Neural cell (in vitro differentiated cells): ENCODE measurements around the gene PIAS1. TPM values are rescaled to one million over a fixed set of nuclear protein-coding genes. Genes with fewer than 3 reads are reported as not detected.

Experiments used
- H2AFZ ChIP-seq: fragments of 200-600, 300-800 bp; sonication (generic), shearing (Covaris generic); 2 replicates; pipeline ENCODE4 v1.6.0; 2014; ENCODE audit warnings: low read depth, mild to moderate bottlenecking, antibody characterized with exemption, low read length, moderate library complexity
- H3F3A ChIP-seq: fragments of 200-600 bp; shearing (Covaris generic); 2 replicates; pipeline ENCODE4 v1.6.1; 2016; ENCODE audit warnings: mild to moderate bottlenecking, moderate library complexity, mixed read lengths, antibody characterized with exemption, low read length; ENCODE audit not compliant: insufficient read depth, poor library complexity, severe bottlenecking
- H3K27ac ChIP-seq: fragments of 200-600, 300-800 bp; sonication (generic), shearing (Covaris generic); 2 replicates; pipeline ENCODE4 v1.5.1; 2014; ENCODE audit warnings: mild to moderate bottlenecking, low read length, moderate library complexity
- H3K27me3 ChIP-seq: fragments of 300-800, 200-600 bp; sonication (generic), shearing (Covaris generic); 2 replicates; pipeline ENCODE4 v1.6.0; 2014; ENCODE audit warnings: mild to moderate bottlenecking, low read depth, low read length, moderate library complexity; ENCODE audit not compliant: insufficient read depth
- H3K36me3 ChIP-seq: fragments of 300-800, 200-600 bp; sonication (generic), shearing (Covaris generic); 2 replicates; pipeline ENCODE4 v1.5.1; 2014; ENCODE audit warnings: mild to moderate bottlenecking, antibody characterized with exemption, low read length, moderate library complexity; ENCODE audit not compliant: insufficient read depth
- H3K4me2 ChIP-seq: fragments of 300-800, 200-600 bp; sonication (generic), shearing (Covaris generic); 2 replicates; pipeline ENCODE4 v1.6.0; 2014; ENCODE audit warnings: mild to moderate bottlenecking, low read length
- H3K4me3 ChIP-seq: fragments of 300-800, 200-600 bp; sonication (generic), shearing (Covaris generic); 2 replicates; pipeline ENCODE4 v1.5.1; 2014; ENCODE audit warnings: mild to moderate bottlenecking, low read length, moderate library complexity
- H3K79me2 ChIP-seq: fragments of 200-600 bp; shearing (Covaris generic); replicated peaks from 2 replicates; pipeline ENCODE4 v1.6.0; 2014; ENCODE audit warnings: mild to moderate bottlenecking, low read length, moderate library complexity; ENCODE audit not compliant: insufficient read depth
- H3K9ac ChIP-seq: fragments of 300-800, 200-600 bp; sonication (generic), shearing (Covaris generic); 2 replicates; pipeline ENCODE4 v1.6.1; 2016; ENCODE audit warnings: mild to moderate bottlenecking, low read length, mixed read lengths
- H3K9me2 ChIP-seq: fragments of 200-600 bp; shearing (Covaris generic); 2 replicates; pipeline ENCODE4 v1.6.1; 2016; ENCODE audit warnings: mild to moderate bottlenecking, low read length, mixed read lengths; ENCODE audit not compliant: insufficient read depth
- H3K9me3 ChIP-seq: fragments of 200-600, 300-800 bp; sonication (generic), shearing (Covaris generic); 2 replicates; pipeline ENCODE4 v1.6.1; 2016; ENCODE audit warnings: mild to moderate bottlenecking, mixed run types, low read length, moderate library complexity, mixed read lengths
- H4K20me1 ChIP-seq: fragments of 200-600 bp; shearing (Covaris generic); 2 replicates; pipeline ENCODE4 v1.6.1; 2016; ENCODE audit warnings: mild to moderate bottlenecking, mixed run types; ENCODE audit not compliant: insufficient read depth
- EP300 ChIP-seq: fragments of 450-650 bp; conservative IDR thresholded peaks from 2 replicates; pipeline ENCODE4 v1.6.1; 2014; ENCODE audit warnings: antibody characterized with exemption, mild to moderate bottlenecking, moderate library complexity; ENCODE audit not compliant: poor library complexity, severe bottlenecking
- EZH2 ChIP-seq: fragments of 200-600, 300-800 bp; shearing (Covaris generic), sonication (generic); IDR thresholded peaks from 2 replicates; pipeline ENCODE4 v1.6.1; 2014; ENCODE audit warnings: antibody characterized with exemption, low read length, borderline replicate concordance, mild to moderate bottlenecking; ENCODE audit not compliant: insufficient read depth, poor library complexity, severe bottlenecking
- MXI1 ChIP-seq: fragments of 450-650 bp; conservative IDR thresholded peaks from 2 replicates; pipeline ENCODE4 v1.6.1; 2014; ENCODE audit warnings: antibody characterized with exemption, mild to moderate bottlenecking; ENCODE audit not compliant: poor library complexity, severe bottlenecking
- POLR2AphosphoS5 ChIP-seq: IDR thresholded peaks from 2 replicates; pipeline ENCODE4 v1.6.1; 2012
- RAD21 ChIP-seq: fragments of 450-650 bp; conservative IDR thresholded peaks from 2 replicates; pipeline ENCODE4 v1.6.1; 2014; ENCODE audit warnings: antibody characterized with exemption, mild to moderate bottlenecking, moderate library complexity
- SMC3 ChIP-seq: fragments of 450-650 bp; conservative IDR thresholded peaks from 2 replicates; pipeline ENCODE4 v1.6.1; 2014; ENCODE audit warnings: antibody characterized with exemption, mild to moderate bottlenecking, moderate library complexity; ENCODE audit not compliant: poor library complexity
- TAF1 ChIP-seq: IDR thresholded peaks from 2 replicates; pipeline ENCODE4 v1.6.1; 2012; ENCODE audit warnings: low read depth
- polyA plus RNA-seq: library from polyadenylated mRNA; depleted of rRNA; stranded (reverse); fragments of >200 nt; gene quantifications from 2 replicates; pipeline ENCODE4 v1.2.3, GENCODE V29; 2014
- TF ChIP-seq, protein P1 (sequence below): fragments of 450-650 bp; IDR thresholded peaks from 2 replicates; pipeline ENCODE4 v1.5.1; 2014; ENCODE audit warnings: antibody characterized with exemption, mild to moderate bottlenecking, moderate library complexity; ENCODE audit not compliant: poor library complexity, severe bottlenecking
- TF ChIP-seq, protein P2 (sequence below): IDR thresholded peaks from 2 replicates; pipeline ENCODE4 v1.6.1; 2012; ENCODE audit warnings: borderline replicate concordance

The PIAS1 gene
- polyA plus RNA-seq, 1 donor from 2014 or later, result 14.3 TPM

- Histone ChIP-seq H3K9me3 (no peaks in the 10 kb centered on the region), H3K9ac (peak overlapping the region; percentile 72), H2AFZ (peak overlapping the region; percentile 27), H3K27ac (no peak overlapping the region), H3F3A (no peaks in the 10 kb centered on the region), H3K4me3 (peak overlapping the region; percentile 85), H3K9me2 (no peaks in the 10 kb centered on the region), H3K36me3 (no peaks in the 10 kb centered on the region), H4K20me1 (no peaks in the 10 kb centered on the region), H3K27me3 (no peaks in the 10 kb centered on the region), H3K4me2 (peak overlapping the region; percentile 73), H3K79me2 (no peaks in the 10 kb centered on the region)
- TF ChIP-seq RAD21, result no peak
- TF ChIP-seq POLR2AphosphoS5, result no peak
Observed at GRCh38 chr15:68228143-68228970, 174.2 kb downstream of the PIAS1 start.

- Histone ChIP-seq H3K79me2 (no peaks in the 10 kb centered on the region), H3K9me2 (no peaks in the 10 kb centered on the region), H4K20me1 (no peaks in the 10 kb centered on the region), H2AFZ (peak overlapping the region; percentile 27), H3K9ac (peak overlapping the region; percentile 72), H3K4me3 (peak overlapping the region; percentile 85), H3K27ac (no peak overlapping the region), H3K27me3 (no peaks in the 10 kb centered on the region), H3K4me2 (peak overlapping the region; percentile 73), H3F3A (no peaks in the 10 kb centered on the region), H3K9me3 (no peaks in the 10 kb centered on the region), H3K36me3 (no peaks in the 10 kb centered on the region)
- TF ChIP-seq SMC3 (peak; percentile 9), RAD21 (no peak)
- TF ChIP-seq, protein P1, sequence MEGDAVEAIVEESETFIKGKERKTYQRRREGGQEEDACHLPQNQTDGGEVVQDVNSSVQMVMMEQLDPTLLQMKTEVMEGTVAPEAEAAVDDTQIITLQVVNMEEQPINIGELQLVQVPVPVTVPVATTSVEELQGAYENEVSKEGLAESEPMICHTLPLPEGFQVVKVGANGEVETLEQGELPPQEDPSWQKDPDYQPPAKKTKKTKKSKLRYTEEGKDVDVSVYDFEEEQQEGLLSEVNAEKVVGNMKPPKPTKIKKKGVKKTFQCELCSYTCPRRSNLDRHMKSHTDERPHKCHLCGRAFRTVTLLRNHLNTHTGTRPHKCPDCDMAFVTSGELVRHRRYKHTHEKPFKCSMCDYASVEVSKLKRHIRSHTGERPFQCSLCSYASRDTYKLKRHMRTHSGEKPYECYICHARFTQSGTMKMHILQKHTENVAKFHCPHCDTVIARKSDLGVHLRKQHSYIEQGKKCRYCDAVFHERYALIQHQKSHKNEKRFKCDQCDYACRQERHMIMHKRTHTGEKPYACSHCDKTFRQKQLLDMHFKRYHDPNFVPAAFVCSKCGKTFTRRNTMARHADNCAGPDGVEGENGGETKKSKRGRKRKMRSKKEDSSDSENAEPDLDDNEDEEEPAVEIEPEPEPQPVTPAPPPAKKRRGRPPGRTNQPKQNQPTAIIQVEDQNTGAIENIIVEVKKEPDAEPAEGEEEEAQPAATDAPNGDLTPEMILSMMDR, result no peak
Observed at GRCh38 chr15:68228971-68229385, 174.9 kb downstream of the PIAS1 start.

- Histone ChIP-seq H3K36me3 (no peaks in the 10 kb centered on the region), H2AFZ (peak within 1 kb of the TSS; percentile 85), H3K79me2 (no peaks in the 10 kb centered on the region), H3K27ac (no peak within 1 kb of the TSS), H3F3A (no peaks in the 10 kb centered on the region), H3K9me3 (no peaks in the 10 kb centered on the region), H3K4me3 (peak within 1 kb of the TSS; percentile 85), H3K9ac (peak within 1 kb of the TSS; percentile 72), H4K20me1 (no peaks in the 10 kb centered on the region), H3K4me2 (peak within 1 kb of the TSS; percentile 73), H3K27me3 (no peaks in the 10 kb centered on the region), H3K9me2 (no peaks in the 10 kb centered on the region)
- TF ChIP-seq SMC3 (no peak), TAF1 (no peak), EZH2 (no peak), POLR2AphosphoS5 (peak; percentile 26), EP300 (no peak), RAD21 (no peak), MXI1 (peak; percentile 96)
- TF ChIP-seq, protein P2, sequence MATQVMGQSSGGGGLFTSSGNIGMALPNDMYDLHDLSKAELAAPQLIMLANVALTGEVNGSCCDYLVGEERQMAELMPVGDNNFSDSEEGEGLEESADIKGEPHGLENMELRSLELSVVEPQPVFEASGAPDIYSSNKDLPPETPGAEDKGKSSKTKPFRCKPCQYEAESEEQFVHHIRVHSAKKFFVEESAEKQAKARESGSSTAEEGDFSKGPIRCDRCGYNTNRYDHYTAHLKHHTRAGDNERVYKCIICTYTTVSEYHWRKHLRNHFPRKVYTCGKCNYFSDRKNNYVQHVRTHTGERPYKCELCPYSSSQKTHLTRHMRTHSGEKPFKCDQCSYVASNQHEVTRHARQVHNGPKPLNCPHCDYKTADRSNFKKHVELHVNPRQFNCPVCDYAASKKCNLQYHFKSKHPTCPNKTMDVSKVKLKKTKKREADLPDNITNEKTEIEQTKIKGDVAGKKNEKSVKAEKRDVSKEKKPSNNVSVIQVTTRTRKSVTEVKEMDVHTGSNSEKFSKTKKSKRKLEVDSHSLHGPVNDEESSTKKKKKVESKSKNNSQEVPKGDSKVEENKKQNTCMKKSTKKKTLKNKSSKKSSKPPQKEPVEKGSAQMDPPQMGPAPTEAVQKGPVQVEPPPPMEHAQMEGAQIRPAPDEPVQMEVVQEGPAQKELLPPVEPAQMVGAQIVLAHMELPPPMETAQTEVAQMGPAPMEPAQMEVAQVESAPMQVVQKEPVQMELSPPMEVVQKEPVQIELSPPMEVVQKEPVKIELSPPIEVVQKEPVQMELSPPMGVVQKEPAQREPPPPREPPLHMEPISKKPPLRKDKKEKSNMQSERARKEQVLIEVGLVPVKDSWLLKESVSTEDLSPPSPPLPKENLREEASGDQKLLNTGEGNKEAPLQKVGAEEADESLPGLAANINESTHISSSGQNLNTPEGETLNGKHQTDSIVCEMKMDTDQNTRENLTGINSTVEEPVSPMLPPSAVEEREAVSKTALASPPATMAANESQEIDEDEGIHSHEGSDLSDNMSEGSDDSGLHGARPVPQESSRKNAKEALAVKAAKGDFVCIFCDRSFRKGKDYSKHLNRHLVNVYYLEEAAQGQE, result no peak
- TF ChIP-seq, protein P1, result no peak
Observed at GRCh38 chr15:68229386-68230156, 175.5 kb downstream of the PIAS1 start, which contains the start of gene CLN6. Gene CLN6 (minus strand): TSS chr15:68229728. CDS start chr15:68229584, 144 bp downstream.
